Stomach (tissue), 4 donors: ENCODE measurements around the gene HINFP.

ENCODE experiments used
- POLR2A ChIP-seq, 4 donors: fragments of 450-650 bp; IDR thresholded peaks; one replicate each; pipeline ENCODE4 v1.6.1; 2016; ENCODE audit warnings: antibody characterized with exemption in 4 of 4, control low read depth in 2 of 4, mild to moderate bottlenecking in 1 of 4, moderate library complexity in 1 of 4
- TF ChIP-seq, protein P1 (sequence below), 7 experiments: fragments of 450-650 bp in 4 of 7; fragments of 200-600 bp in 3 of 7; sonication (generic) in 3 of 7; IDR thresholded peaks; one replicate each; pipeline ENCODE4 v1.5.1; 2016 to 2019; ENCODE audit warnings: antibody characterized with exemption in 7 of 7, control low read depth in 2 of 7, mild to moderate bottlenecking in 1 of 7

DNA sequence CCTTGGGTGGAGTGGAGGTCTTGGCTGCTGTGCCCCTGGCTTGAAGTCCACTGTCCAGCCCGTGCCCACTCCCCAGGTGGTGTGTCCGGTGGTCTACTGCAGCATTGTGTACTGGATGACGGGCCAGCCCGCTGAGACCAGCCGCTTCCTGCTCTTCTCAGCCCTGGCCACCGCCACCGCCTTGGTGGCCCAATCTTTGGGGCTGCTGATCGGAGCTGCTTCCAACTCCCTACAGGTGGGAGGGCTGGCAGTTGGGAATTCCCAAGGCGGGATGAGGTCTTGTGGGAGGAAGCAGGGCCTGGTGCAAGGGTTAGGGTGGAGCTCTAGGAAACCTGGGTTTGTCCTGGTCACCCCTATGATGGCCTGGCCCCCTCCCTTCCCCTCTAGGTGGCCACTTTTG is 38.8 kb downstream of the HINFP start:
- TF ChIP-seq, protein P1, sequence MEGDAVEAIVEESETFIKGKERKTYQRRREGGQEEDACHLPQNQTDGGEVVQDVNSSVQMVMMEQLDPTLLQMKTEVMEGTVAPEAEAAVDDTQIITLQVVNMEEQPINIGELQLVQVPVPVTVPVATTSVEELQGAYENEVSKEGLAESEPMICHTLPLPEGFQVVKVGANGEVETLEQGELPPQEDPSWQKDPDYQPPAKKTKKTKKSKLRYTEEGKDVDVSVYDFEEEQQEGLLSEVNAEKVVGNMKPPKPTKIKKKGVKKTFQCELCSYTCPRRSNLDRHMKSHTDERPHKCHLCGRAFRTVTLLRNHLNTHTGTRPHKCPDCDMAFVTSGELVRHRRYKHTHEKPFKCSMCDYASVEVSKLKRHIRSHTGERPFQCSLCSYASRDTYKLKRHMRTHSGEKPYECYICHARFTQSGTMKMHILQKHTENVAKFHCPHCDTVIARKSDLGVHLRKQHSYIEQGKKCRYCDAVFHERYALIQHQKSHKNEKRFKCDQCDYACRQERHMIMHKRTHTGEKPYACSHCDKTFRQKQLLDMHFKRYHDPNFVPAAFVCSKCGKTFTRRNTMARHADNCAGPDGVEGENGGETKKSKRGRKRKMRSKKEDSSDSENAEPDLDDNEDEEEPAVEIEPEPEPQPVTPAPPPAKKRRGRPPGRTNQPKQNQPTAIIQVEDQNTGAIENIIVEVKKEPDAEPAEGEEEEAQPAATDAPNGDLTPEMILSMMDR (IDR thresholded peaks at IDR 0.05): no peak
- no peak for TF ChIP-seq POLR2A (IDR thresholded peaks at IDR 0.05)
